OCI-LY3 (cell line): ENCODE measurements around the gene POLR2E.

Experiments
- H2AFZ ChIP-seq: fragments of 200-600, 300-600 bp; shearing (Covaris generic); 2 replicates; pipeline ENCODE4 v1.6.0; 2014; ENCODE audit warnings: antibody characterized with exemption, low read depth, low read length
- H3K27ac ChIP-seq: fragments of 200-600, 300-600 bp; sonication (generic); 2 replicates; pipeline ENCODE4 v1.5.1; 2014; ENCODE audit warnings: mild to moderate bottlenecking, low read length, moderate library complexity, mixed read lengths
- H3K27me3 ChIP-seq: fragments of 200-600, 300-600 bp; sonication (generic); 2 replicates; pipeline ENCODE4 v1.6.1; 2014; ENCODE audit warnings: low read depth, low read length, mixed read lengths
- H3K36me3 ChIP-seq: fragments of 200-600, 300-600 bp; sonication (generic); replicated peaks from 2 replicates; pipeline ENCODE3; 2014; ENCODE audit warnings: low read depth, low read length, mixed read lengths
- H3K4me1 ChIP-seq: fragments of 300-600, 200-600 bp; sonication (generic); 2 replicates; pipeline ENCODE4 v1.6.1; 2014; ENCODE audit warnings: low read length, mixed read lengths
- H3K4me2 ChIP-seq: fragments of 200-600, 300-600 bp; sonication (generic); 2 replicates; pipeline ENCODE4 v1.6.1; 2014; ENCODE audit warnings: low read length, mixed read lengths
- H3K4me3 ChIP-seq: fragments of 300-600, 200-600 bp; sonication (generic); 2 replicates; pipeline ENCODE4 v1.5.1; 2014; ENCODE audit warnings: antibody characterized with exemption, mild to moderate bottlenecking, low read length, moderate library complexity
- H3K79me2 ChIP-seq: fragments of 300-600, 200-600 bp; shearing (Covaris generic); 2 replicates; pipeline ENCODE4 v1.6.1; 2014; ENCODE audit warnings: mild to moderate bottlenecking, low read length, mixed read lengths
- H3K9ac ChIP-seq: fragments of 300-600, 200-600 bp; shearing (Covaris generic); 2 replicates; pipeline ENCODE4 v1.6.0; 2014; ENCODE audit warnings: mild to moderate bottlenecking, low read length, moderate library complexity
- H3K9me3 ChIP-seq: fragments of 200-600, 300-600 bp; shearing (Covaris generic); 2 replicates; pipeline ENCODE4 v1.6.1; 2014; ENCODE audit warnings: low read length, mixed read lengths; ENCODE audit not compliant: insufficient read depth
- H4K20me1 ChIP-seq: fragments of 200-600, 300-600 bp; sonication (generic); 2 replicates; pipeline ENCODE4 v1.6.1; 2016; ENCODE audit warnings: low read length, mixed read lengths; ENCODE audit not compliant: insufficient read depth
- CTCF ChIP-seq: fragments of 200-600, 300-600 bp; sonication (generic); IDR thresholded peaks from 2 replicates; pipeline ENCODE4 v1.5.1; 2014; ENCODE audit warnings: antibody characterized with exemption, low read length, low read depth
- EZH2phosphoT487 ChIP-seq: fragments of 200-600 bp; shearing (Covaris generic); IDR thresholded peaks from 2 replicates; pipeline ENCODE4 v1.6.1; 2018; ENCODE audit warnings: antibody characterized with exemption, mixed run types, low read depth

The POLR2E gene

DNA sequence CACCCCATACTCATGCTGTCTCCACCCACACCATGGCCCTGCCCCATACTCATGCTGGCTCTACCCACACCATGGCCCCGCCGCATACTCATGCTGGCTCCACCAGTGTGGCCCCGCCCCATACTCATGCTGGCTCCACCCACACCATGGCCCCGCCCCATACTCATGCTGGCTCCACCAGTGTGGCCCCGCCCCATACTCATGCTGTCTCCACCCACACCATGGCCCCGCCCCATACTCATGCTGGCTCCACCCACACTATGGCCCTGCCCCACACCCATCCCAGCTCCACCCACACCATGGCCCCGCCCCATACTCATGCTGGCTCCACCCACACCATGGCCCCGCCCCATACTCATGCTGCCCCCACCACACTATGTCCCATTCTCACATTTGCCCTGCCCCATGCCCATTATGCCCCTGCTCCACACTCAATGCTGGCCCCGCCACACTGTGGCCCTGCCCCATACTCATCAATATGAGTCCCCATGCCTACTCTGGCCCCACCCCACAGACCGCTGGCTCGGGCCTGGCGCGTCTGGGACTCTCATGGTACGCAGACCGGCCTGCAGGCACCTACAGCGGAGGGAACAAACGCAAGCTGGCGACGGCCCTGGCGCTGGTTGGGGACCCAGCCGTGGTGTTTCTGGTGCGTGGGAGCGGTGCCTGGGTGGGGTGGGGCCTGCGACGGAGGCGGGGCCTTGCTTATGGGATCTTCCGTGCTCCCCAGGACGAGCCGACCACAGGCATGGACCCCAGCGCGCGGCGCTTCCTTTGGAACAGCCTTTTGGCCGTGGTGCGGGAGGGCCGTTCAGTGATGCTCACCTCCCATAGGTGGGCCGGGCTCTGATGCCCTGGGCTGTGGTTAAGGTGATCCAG is 31.9 kb downstream of the POLR2E start:
- peaks cover 11% of the 10 kb centered on the region for H3K4me1 ChIP-seq
- H3K27ac ChIP-seq = no peak overlapping the region
- H3K4me2 ChIP-seq = no peak overlapping the region
- no peak overlapping the region for H2AFZ ChIP-seq
- peaks cover 3% of the 10 kb centered on the region for H3K36me3 ChIP-seq
- H3K9me3 ChIP-seq = no peaks in the 10 kb centered on the region
- TF ChIP-seq EZH2phosphoT487 (no peak), CTCF (no peak)
- H3K4me3 ChIP-seq = no peak overlapping the region
- peaks cover 10% of the 10 kb centered on the region for H3K79me2 ChIP-seq
- no peak overlapping the region for H3K9ac ChIP-seq
- H4K20me1 ChIP-seq = no peaks in the 10 kb centered on the region
- no peaks in the 10 kb centered on the region for H3K27me3 ChIP-seq

GRCh38 chr19:1062387-1063029 is 32.7 kb downstream of the POLR2E start:
- H3K27ac ChIP-seq = no peak overlapping the region
- TF ChIP-seq EZH2phosphoT487 (no peak), CTCF (no peak)

GRCh38 chr19:1061987-1062386 is 33.2 kb downstream of the POLR2E start:
- Histone ChIP-seq H3K27me3 (no peaks in the 10 kb centered on the region), H3K4me1 (peaks cover 9% of the 10 kb centered on the region), H2AFZ (no peak overlapping the region), H3K9me3 (no peaks in the 10 kb centered on the region), H3K4me2 (no peak overlapping the region), H3K4me3 (no peak overlapping the region), H3K36me3 (peaks cover 3% of the 10 kb centered on the region), H3K9ac (no peak overlapping the region), H3K27ac (no peak overlapping the region), H3K79me2 (no peaks in the 10 kb centered on the region), H4K20me1 (no peaks in the 10 kb centered on the region)
- TF ChIP-seq EZH2phosphoT487 (no peak), CTCF (no peak)

More at GRCh38 chr19:1062387-1063029, 32.7 kb downstream of the POLR2E start:
- Histone ChIP-seq H3K79me2 (peaks cover 3% of the 10 kb centered on the region), H3K9ac (no peak overlapping the region), H2AFZ (no peak overlapping the region), H3K4me3 (no peak overlapping the region), H3K4me2 (no peak overlapping the region), H3K4me1 (peaks cover 9% of the 10 kb centered on the region), H4K20me1 (no peaks in the 10 kb centered on the region), H3K27me3 (no peaks in the 10 kb centered on the region), H3K36me3 (peaks cover 3% of the 10 kb centered on the region), H3K9me3 (no peaks in the 10 kb centered on the region)

GRCh38 chr19:1060689-1061088 is 34.5 kb downstream of the POLR2E start:
- Histone ChIP-seq H3K36me3 (peaks cover 9% of the 10 kb centered on the region), H3K4me2 (no peak overlapping the region), H3K79me2 (no peaks in the 10 kb centered on the region), H3K9me3 (no peaks in the 10 kb centered on the region), H3K4me3 (no peak overlapping the region), H3K27me3 (no peaks in the 10 kb centered on the region), H3K27ac (no peak overlapping the region), H3K9ac (no peak overlapping the region), H4K20me1 (no peaks in the 10 kb centered on the region), H2AFZ (no peak overlapping the region), H3K4me1 (peaks cover 4% of the 10 kb centered on the region; the same call in 1 of the 2 replicates)
- TF ChIP-seq EZH2phosphoT487 (no peak), CTCF (no peak)
